ENCODE results near the gene SHISAL2A. TPM values are rescaled to one million over a fixed set of nuclear protein-coding genes. Genes with fewer than 3 reads are reported as not detected.
A peak's percentile ranks its signal among the peaks of the same experiment; 100 is the strongest.

Gene SHISAL2A
- total and polyA plus RNA-seq, 12 donors, result 0.11 to 1.9 (median 0.55) TPM; not detected in 3

- DNase-seq, result peak; percentile 91 to 98 (median 97)
- H3K27me3 ChIP-seq, result no peaks in the 10 kb centered on the region
- no peaks in the 10 kb centered on the region for H3K36me3 ChIP-seq (replicated peaks in 1 of 2)
- peak overlapping the region in 3 of 4 donors; percentile 7 to 61 (median 39) for H3K4me3 ChIP-seq
- peak overlapping the region; percentile 80 to 95 (median 92) for H3K27ac ChIP-seq
- H3K9me3 ChIP-seq (replicated peaks in 1 of 3), result no peaks in the 10 kb centered on the region
- WGBS, 4 donors, result 4 to 5% (median 4%) methylated on average over 25 to 35 of the region's 35 CpGs
- intact Hi-C loops (cut with DNase I), result loop anchor here in 1 of 2 donors (10.0 kb wide), 1 partner anchor 212 kb away; no protein-coding TSS in a partner anchor
- peaks cover 0 to 11% of the 10 kb centered on the region in 2 donors for H3K4me1 ChIP-seq (replicated peaks in 1 of 2)
- TF ChIP-seq CTCF (IDR thresholded peaks at IDR 0.05) (peak in 1 of 6 experiments; percentile 10), POLR2A (IDR thresholded peaks at IDR 0.05) (peak; percentile 4 to 72)
Measured at GRCh38 chr1:52702886-52703787, 70.2 kb downstream of the SHISAL2A start.

- Histone ChIP-seq H3K4me1 (replicated peaks in 1 of 2) (peaks cover 0 to 9% of the 10 kb centered on the region in 2 donors), H3K27me3 (no peaks in the 10 kb centered on the region), H3K36me3 (replicated peaks in 1 of 2) (no peaks in the 10 kb centered on the region), H3K4me3 (no peak overlapping the region), H3K9me3 (replicated peaks in 1 of 3) (no peaks in the 10 kb centered on the region), H3K27ac (no peak overlapping the region)
- intact Hi-C loops (cut with DNase I), result loop anchor here in 1 of 2 donors (10.0 kb wide), 1 partner anchor 209 kb away; no protein-coding TSS in a partner anchor
- no peak for TF ChIP-seq POLR2A (IDR thresholded peaks at IDR 0.05)
- TF ChIP-seq CTCF (IDR thresholded peaks at IDR 0.05), result no peak
- 66 to 85% (median 75%) methylated on average over 5 to 6 of the region's 6 CpGs for WGBS, 4 donors
- no peak for DNase-seq
Measured at GRCh38 chr1:52706136-52706670, 73.2 kb downstream of the SHISAL2A start.

Other genes with a start within 250 kb of the SHISAL2A start
- 1 to 10 TPM in 2 of 9 donors, under 1 TPM in 5, not detected in 2; 0.68 to 3.7 (median 0.92) TPM for gene ORC1, start 228.7 kb upstream of the SHISAL2A start, total RNA-seq
- gene ORC1, start 228.7 kb upstream of the SHISAL2A start, polyA plus RNA-seq, result 1 to 10 TPM in 1 of 3 donors, under 1 TPM in 2; 0.56 to 1.4 (median 0.61) TPM
- gene PRPF38A, start 228.6 kb upstream of the SHISAL2A start, total RNA-seq, result 10 to 100 TPM in 7 of 9 donors, 1 to 10 TPM in 2; 5.1 to 33.7 (median 20.2) TPM
- 10 to 100 TPM in 2 of 3 donors, 1 to 10 TPM in 1; 8.9 to 20.0 (median 10.2) TPM for gene PRPF38A, start 228.6 kb upstream of the SHISAL2A start, polyA plus RNA-seq
- gene TUT4, start 80.1 kb upstream of the SHISAL2A start, total RNA-seq, result 10 to 100 TPM; 35.2 to 80.9 (median 69.5) TPM
- gene TUT4, start 80.1 kb upstream of the SHISAL2A start, polyA plus RNA-seq, result 10 to 100 TPM; 29.7 to 74.6 (median 53.3) TPM
- gene GPX7, start 30.8 kb upstream of the SHISAL2A start, total RNA-seq, result 10 to 100 TPM in 8 of 9 donors, 1 to 10 TPM in 1; 4.2 to 81.5 (median 17.2) TPM
- 10 to 100 TPM in 2 of 3 donors, 1 to 10 TPM in 1; 8.9 to 15.6 (median 15.5) TPM for gene GPX7, start 30.8 kb upstream of the SHISAL2A start, polyA plus RNA-seq
- 10 to 100 TPM in 7 of 9 donors, 1 to 10 TPM in 2; 8.1 to 34.5 (median 13.4) TPM for gene COA7, start 65.2 kb downstream of the SHISAL2A start, total RNA-seq
- gene COA7, start 65.2 kb downstream of the SHISAL2A start, polyA plus RNA-seq, result 10 to 100 TPM in 1 of 3 donors, 1 to 10 TPM in 2; 3.1 to 18.0 (median 4.3) TPM
- 10 to 100 TPM; 32.6 to 63.5 (median 40.6) TPM for gene ZYG11B, start 93.3 kb downstream of the SHISAL2A start, total RNA-seq
- 10 to 100 TPM in 2 of 3 donors, 1 to 10 TPM in 1; 4.5 to 22.4 (median 11.7) TPM for gene ZYG11B, start 93.3 kb downstream of the SHISAL2A start, polyA plus RNA-seq
- under 1 TPM in 3 of 9 donors, not detected in 6; 0.06 to 0.07 (median 0.07) TPM for gene ZYG11A, start 209.6 kb downstream of the SHISAL2A start, total RNA-seq
- gene ZYG11A, start 209.6 kb downstream of the SHISAL2A start, polyA plus RNA-seq, result not detected

Data from adrenal gland (tissue), 12 donors.